DND-41 (cell line): Measurements from ENCODE around the gene BCL2L13.
"Not testable (repeated sequence)": the region's sequence is repeated elsewhere in the genome, so short reads cannot be mapped to it uniquely, and the experiment has no call there.

Experiments used
- ATAC-seq: fragments of 200-7000 bp; cut with Tn5 transposase; 3 replicates; pipeline ENCODE4 v1.9.1; 2021; ENCODE audit warnings: low read depth; ENCODE audit not compliant: insufficient read depth
- DNase-seq: peaks from one replicate; pipeline ENCODE4 v3.0.0-alpha.2; 2020
- H2AFZ ChIP-seq: 2 replicates; pipeline ENCODE4 v1.6.0; 2012; ENCODE audit warnings: low read depth, low read length
- H3K27ac ChIP-seq: 2 replicates; pipeline ENCODE4 v1.5.1; 2012; ENCODE audit warnings: low read length, inconsistent platforms
- H3K27me3 ChIP-seq: fragments of 200-600 bp; sonication (generic); 2 replicates; pipeline ENCODE4 v1.6.0; 2012; ENCODE audit warnings: low read length, mild to moderate bottlenecking, inconsistent platforms; ENCODE audit not compliant: insufficient read depth, poor library complexity
- H3K36me3 ChIP-seq: 2 replicates; pipeline ENCODE4 v1.5.1; 2012; ENCODE audit warnings: low read length, inconsistent platforms; ENCODE audit not compliant: insufficient read depth
- H3K4me1 ChIP-seq: 2 replicates; pipeline ENCODE4 v1.5.1; 2012; ENCODE audit warnings: mild to moderate bottlenecking, low read length; ENCODE audit not compliant: insufficient read depth
- H3K4me2 ChIP-seq: 2 replicates; pipeline ENCODE4 v1.6.0; 2012; ENCODE audit warnings: mild to moderate bottlenecking, moderate library complexity, low read length, inconsistent platforms; ENCODE audit not compliant: insufficient read depth
- H3K4me3 ChIP-seq, 2 experiments: fragments of 200-600 bp in 1 of 2; shearing (Covaris generic) in 1 of 2; 2 replicates each; pipeline ENCODE4 v1.5.1; 2012 to 2016; ENCODE audit warnings: inconsistent platforms in 2 of 2, low read length in 2 of 2, mild to moderate bottlenecking in 2 of 2, low read depth in 1 of 2, moderate library complexity in 1 of 2
- H3K79me2 ChIP-seq: 2 replicates; pipeline ENCODE4 v1.6.0; 2012; ENCODE audit warnings: low read length, inconsistent platforms; ENCODE audit not compliant: insufficient read depth
- H3K9ac ChIP-seq: 2 replicates; pipeline ENCODE4 v1.6.0; 2012; ENCODE audit warnings: low read depth, mild to moderate bottlenecking, inconsistent platforms, low read length, moderate library complexity
- H3K9me3 ChIP-seq: 2 replicates; pipeline ENCODE4 v1.5.1; 2012; ENCODE audit warnings: low read length, moderate library complexity, mild to moderate bottlenecking, inconsistent platforms; ENCODE audit not compliant: insufficient read depth, severe bottlenecking
- H4K20me1 ChIP-seq: 2 replicates; pipeline ENCODE4 v1.6.0; 2012; ENCODE audit warnings: low read length; ENCODE audit not compliant: insufficient read depth
- EZH2 ChIP-seq: IDR thresholded peaks from 3 replicates; pipeline ENCODE4 v1.6.1; 2012; ENCODE audit warnings: borderline replicate concordance, low read depth, mild to moderate bottlenecking, moderate library complexity, low read length, inconsistent platforms; ENCODE audit not compliant: severe bottlenecking
- TF ChIP-seq, protein P1 (sequence below): IDR thresholded peaks from 2 replicates; pipeline ENCODE4 v1.5.1; 2012; ENCODE audit warnings: borderline replicate concordance, low read length, moderate library complexity, mild to moderate bottlenecking; ENCODE audit not compliant: poor library complexity, severe bottlenecking; ENCODE audit errors: extremely low read depth

BCL2L13 gene

DNA sequence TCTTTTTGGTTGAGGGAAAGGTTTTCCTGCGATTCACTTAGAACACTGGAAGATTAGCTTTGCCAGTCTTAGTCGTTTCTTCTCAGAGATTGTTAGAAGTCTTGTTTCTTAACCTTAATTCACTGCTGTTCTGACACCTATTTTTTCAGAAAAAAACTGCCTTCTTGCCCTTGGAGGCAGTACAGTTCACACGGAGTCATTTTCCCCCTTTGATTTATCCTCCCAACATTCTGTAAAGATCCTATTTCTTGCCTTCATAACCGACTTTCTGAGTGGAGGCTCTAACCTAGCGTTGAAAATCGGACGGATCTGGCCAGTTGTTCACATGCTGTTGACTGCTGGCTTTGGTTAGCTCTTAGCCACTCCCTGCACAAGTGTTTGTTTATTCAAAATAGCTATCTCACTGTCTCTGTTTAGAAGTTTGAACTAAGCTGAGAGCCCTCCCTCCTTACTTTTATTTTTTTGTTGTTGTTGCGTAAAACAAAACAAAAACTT, 737 bp downstream of the BCL2L13 start:
- no peaks in the 10 kb centered on the region; the same call in 1 of the 2 replicates for H3K36me3 ChIP-seq
- DNase-seq = peak; percentile 23
- H3K27ac ChIP-seq = peak overlapping the region; percentile 97
- H3K4me2 ChIP-seq = peak overlapping the region; percentile 84
- H3K9me3 ChIP-seq = no peaks in the 10 kb centered on the region
- peak overlapping the region; percentile 70 to 86 for H3K4me3 ChIP-seq
- H3K9ac ChIP-seq = peak overlapping the region; percentile 84
- ATAC-seq = peak; percentile 23; the same call in 1 of the 3 replicates
- no peaks in the 10 kb centered on the region for H4K20me1 ChIP-seq
- peaks cover 24% of the 10 kb centered on the region for H3K79me2 ChIP-seq
- H2AFZ ChIP-seq = peak overlapping the region; percentile 96
- H3K27me3 ChIP-seq = no peaks in the 10 kb centered on the region
- TF ChIP-seq, protein P1, sequence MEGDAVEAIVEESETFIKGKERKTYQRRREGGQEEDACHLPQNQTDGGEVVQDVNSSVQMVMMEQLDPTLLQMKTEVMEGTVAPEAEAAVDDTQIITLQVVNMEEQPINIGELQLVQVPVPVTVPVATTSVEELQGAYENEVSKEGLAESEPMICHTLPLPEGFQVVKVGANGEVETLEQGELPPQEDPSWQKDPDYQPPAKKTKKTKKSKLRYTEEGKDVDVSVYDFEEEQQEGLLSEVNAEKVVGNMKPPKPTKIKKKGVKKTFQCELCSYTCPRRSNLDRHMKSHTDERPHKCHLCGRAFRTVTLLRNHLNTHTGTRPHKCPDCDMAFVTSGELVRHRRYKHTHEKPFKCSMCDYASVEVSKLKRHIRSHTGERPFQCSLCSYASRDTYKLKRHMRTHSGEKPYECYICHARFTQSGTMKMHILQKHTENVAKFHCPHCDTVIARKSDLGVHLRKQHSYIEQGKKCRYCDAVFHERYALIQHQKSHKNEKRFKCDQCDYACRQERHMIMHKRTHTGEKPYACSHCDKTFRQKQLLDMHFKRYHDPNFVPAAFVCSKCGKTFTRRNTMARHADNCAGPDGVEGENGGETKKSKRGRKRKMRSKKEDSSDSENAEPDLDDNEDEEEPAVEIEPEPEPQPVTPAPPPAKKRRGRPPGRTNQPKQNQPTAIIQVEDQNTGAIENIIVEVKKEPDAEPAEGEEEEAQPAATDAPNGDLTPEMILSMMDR = no peak
- TF ChIP-seq EZH2 = no peak
- H3K4me1 ChIP-seq = peaks cover 24% of the 10 kb centered on the region

DNA sequence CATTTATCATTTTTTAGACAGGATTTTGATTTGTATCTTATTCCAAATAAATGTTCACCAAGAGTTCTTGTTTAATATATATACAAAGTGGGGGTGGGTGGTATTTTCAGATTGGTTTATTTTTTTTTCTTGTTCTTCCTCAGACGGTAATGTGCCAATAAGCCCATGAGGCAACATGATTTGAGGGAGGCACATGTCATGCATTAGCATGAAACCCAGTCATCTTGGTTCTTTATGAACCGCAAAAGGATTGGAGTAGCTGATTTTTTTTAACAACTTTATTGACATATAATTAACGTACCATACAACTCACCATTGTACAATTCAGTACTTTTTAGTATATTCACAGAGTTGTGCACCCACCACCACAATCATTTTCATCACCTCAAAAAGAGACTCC, 2.7 kb downstream of the BCL2L13 start:
- Histone ChIP-seq H2AFZ (no peak overlapping the region), H3K27me3 (no peaks in the 10 kb centered on the region), H3K4me3 (no peak overlapping the region), H3K36me3 (no peaks in the 10 kb centered on the region; the same call in 1 of the 2 replicates), H3K27ac (no peak overlapping the region), H3K9ac (no peak overlapping the region), H3K9me3 (no peaks in the 10 kb centered on the region), H3K4me1 (peaks cover 24% of the 10 kb centered on the region), H3K4me2 (no peak overlapping the region), H4K20me1 (no peaks in the 10 kb centered on the region), H3K79me2 (peaks cover 27% of the 10 kb centered on the region)
- DNase-seq (no peak), ATAC-seq (no peak)
- TF ChIP-seq, protein P1 = no peak
- TF ChIP-seq EZH2 = no peak

DNA sequence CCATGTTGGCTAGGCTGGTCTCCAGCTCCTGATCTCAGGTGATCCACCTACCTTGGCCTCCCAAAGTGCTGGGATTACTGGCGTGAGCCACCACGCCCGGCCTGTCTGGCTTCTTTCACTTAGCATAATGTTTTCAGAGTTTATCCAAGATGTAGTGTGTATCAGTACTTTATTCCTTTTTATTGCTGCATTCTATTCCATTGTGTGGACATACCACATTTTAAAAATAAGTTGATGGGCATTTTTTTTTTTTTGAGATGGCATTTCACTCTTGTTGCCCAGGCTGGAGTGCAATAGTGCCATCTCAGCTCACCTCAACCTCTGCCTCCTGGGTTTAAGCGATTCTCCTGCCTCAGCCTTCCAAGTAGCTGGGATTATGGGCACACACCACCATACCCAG, 3.8 kb downstream of the BCL2L13 start:
- not testable (repeated sequence) for H4K20me1 ChIP-seq, H3K9ac ChIP-seq, H3K4me3 ChIP-seq, H3K36me3 ChIP-seq, H3K4me2 ChIP-seq, H2AFZ ChIP-seq, H3K9me3 ChIP-seq, DNase-seq, ATAC-seq, H3K27ac ChIP-seq, H3K27me3 ChIP-seq
- H3K4me1 ChIP-seq = peaks cover 23% of the 10 kb centered on the region
- peaks cover 27% of the 10 kb centered on the region for H3K79me2 ChIP-seq

DNA sequence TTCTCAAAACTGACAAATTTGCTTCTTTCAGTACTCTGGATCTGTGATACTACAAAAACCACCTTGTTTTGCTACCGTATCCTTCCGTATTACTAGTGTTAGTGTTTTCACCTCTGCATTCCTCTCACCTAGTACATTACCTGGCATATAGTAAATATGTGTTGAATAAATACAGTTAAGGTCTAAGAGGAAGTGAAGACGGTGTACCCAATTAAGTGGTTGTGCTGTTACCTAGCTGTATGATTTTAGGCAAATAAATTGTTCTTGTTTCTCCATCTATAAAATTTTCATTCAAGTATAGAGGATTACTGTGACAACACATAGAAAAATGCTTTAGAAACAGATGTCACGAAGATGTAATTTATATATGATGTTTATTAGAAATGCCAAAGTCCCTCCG, 8.9 kb downstream of the BCL2L13 start:
- TF ChIP-seq, protein P1 = no peak
- no peak for TF ChIP-seq EZH2
- Histone ChIP-seq H3K9ac (no peak overlapping the region), H3K4me1 (no peaks in the 10 kb centered on the region), H3K9me3 (no peaks in the 10 kb centered on the region), H3K79me2 (peaks cover 2% of the 10 kb centered on the region), H3K27me3 (no peaks in the 10 kb centered on the region), H4K20me1 (no peaks in the 10 kb centered on the region), H3K4me3 (no peak overlapping the region), H2AFZ (no peak overlapping the region), H3K27ac (no peak overlapping the region), H3K4me2 (no peak overlapping the region), H3K36me3 (no peaks in the 10 kb centered on the region)
- ATAC-seq = no peak
- DNase-seq = no peak
